HepG2 (cell line): ENCODE data around the gene CFL1. TPM values are rescaled to one million over a fixed set of nuclear protein-coding genes. Genes with fewer than 3 reads are reported as not detected.
A peak's percentile ranks its signal among the peaks of the same experiment; 100 is the strongest.
"Not testable (repeated sequence)": the region's sequence is repeated elsewhere in the genome, so short reads cannot be mapped to it uniquely, and the experiment has no call there.

Source experiments
- ATAC-seq: fragments of 200-7000 bp; cut with Tn5 transposase; 3 replicates; pipeline ENCODE4 v1.9.1; 2020; ENCODE audit warnings: mild to moderate bottlenecking, moderate library complexity
- BruUV-seq: library from RNA; stranded (reverse); fragments of 400-500 nt; replicated peaks from 2 replicates; lab custom pipeline; 2021; lab: Mats Ljungman, UMichigan
- CTCF ChIA-PET: fragments of 300-600 bp; formaldehyde crosslinking; extraction: SDS; loops from one replicate; lab custom pipeline; 2021; ENCODE audit warnings: low total read pairs, inconsistent platforms, low intra/inter-chr PET ratio; lab: Yijun Ruan, JAX
- POLR2A ChIA-PET: fragments of 350-600 bp; sonication (Branson Sonifier 250); formaldehyde crosslinking; loops from one replicate; lab custom pipeline; 2020; ENCODE audit warnings: antibody characterized with exemption, inconsistent platforms; lab: Yijun Ruan, JAX
- DNase-seq: peaks from one replicate; pipeline ENCODE4 v3.0.0-alpha.2; 2015; ENCODE audit warnings: low spot score
- FAIRE-seq: peaks from 3 replicates; lab custom pipeline; 2011; peaks lifted over from hg19 to GRCh38; lab: Jason Lieb, UNC
- H2AFZ ChIP-seq: one replicate; pipeline ENCODE4 v1.6.1; 2011; ENCODE audit warnings: low read length, inconsistent platforms
- H3K27ac ChIP-seq: fragments of 300-600 bp; 3 replicates; pipeline ENCODE4 v1.8.0; 2011; ENCODE audit warnings: mixed run types, mild to moderate bottlenecking, mixed read lengths, low read length, inconsistent platforms; ENCODE audit not compliant: insufficient read depth; ENCODE audit errors: extremely low read length
- H3K27me3 ChIP-seq, 2 experiments: fragments of 200-600 bp in 1 of 2; 2 replicates in 1 of 2; 3 replicates in 1 of 2; pipeline versions ENCODE4 v1.6.0 to v1.8.0; 2011; ENCODE audit warnings: low read length in 2 of 2, mild to moderate bottlenecking in 2 of 2, moderate library complexity in 2 of 2, inconsistent platforms in 1 of 2; ENCODE audit not compliant: insufficient read depth in 2 of 2, control insufficient read depth in 1 of 2
- H3K36me3 ChIP-seq, 2 experiments: fragments of 200-600 bp in 1 of 2; replicated peaks in 1 of 2; 2 replicates in 1 of 2; 3 replicates in 1 of 2; pipeline versions ENCODE4 v1.5.1 to v1.8.0; 2011; ENCODE audit warnings: low read length in 2 of 2, inconsistent platforms in 1 of 2; ENCODE audit not compliant: insufficient read depth in 2 of 2, control insufficient read depth in 1 of 2
- H3K4me1 ChIP-seq: 2 replicates; pipeline ENCODE4 v1.5.1; 2012; ENCODE audit warnings: low read length, inconsistent platforms; ENCODE audit not compliant: insufficient read depth
- H3K4me2 ChIP-seq: 2 replicates; pipeline ENCODE4 v1.6.0; 2011; ENCODE audit warnings: low read depth, low read length, inconsistent platforms
- H3K4me3 ChIP-seq, 3 experiments: fragments of 200-600 bp in 1 of 3; sonication (generic), shearing (Covaris generic) in 1 of 3; replicated peaks in 1 of 3; 2 replicates each; pipeline ENCODE4 v1.5.1; 2011 to 2016; ENCODE audit warnings: low read length in 3 of 3, inconsistent platforms in 2 of 3, low read depth in 2 of 3, mild to moderate bottlenecking in 2 of 3, control low read depth in 1 of 3, mixed read lengths in 1 of 3; ENCODE audit not compliant: insufficient read depth in 1 of 3
- H3K79me2 ChIP-seq: one replicate; pipeline ENCODE4 v1.6.1; 2011; ENCODE audit warnings: low read length, inconsistent platforms; ENCODE audit not compliant: insufficient read depth
- H3K9ac ChIP-seq: 2 replicates; pipeline ENCODE4 v1.6.0; 2011; ENCODE audit warnings: mild to moderate bottlenecking, low read depth, low read length, inconsistent platforms; ENCODE audit not compliant: insufficient read depth
- H3K9me3 ChIP-seq: 2 replicates; pipeline ENCODE4 v1.5.1; 2012; ENCODE audit warnings: mild to moderate bottlenecking, low read length
- H4K20me1 ChIP-seq: 2 replicates; pipeline ENCODE4 v1.6.0; 2011; ENCODE audit warnings: inconsistent platforms, mild to moderate bottlenecking, low read length, moderate library complexity; ENCODE audit not compliant: insufficient read depth
- FUBP1 ChIP-seq: sonication (generic); formaldehyde crosslinking; IDR thresholded peaks from 2 replicates; pipeline ENCODE4 v1.5.1; 2020; ENCODE audit warnings: missing genetic modification reagents, mild to moderate bottlenecking, borderline replicate concordance
- IRX3 ChIP-seq: sonication (generic); formaldehyde crosslinking; IDR thresholded peaks from 2 replicates; pipeline ENCODE4 v1.8.1; 2023; ENCODE audit warnings: mild to moderate bottlenecking, low read depth, missing genetic modification reagents, borderline replicate concordance
- POGK ChIP-seq: sonication (generic); formaldehyde crosslinking; conservative IDR thresholded peaks from 2 replicates; pipeline ENCODE4 v1.8.0; 2022; ENCODE audit warnings: mild to moderate bottlenecking, moderate library complexity, missing genetic modification reagents
- ZNF605 ChIP-seq: sonication (generic); formaldehyde crosslinking; IDR thresholded peaks from 2 replicates; pipeline ENCODE4 v1.8.0; 2022; ENCODE audit warnings: mild to moderate bottlenecking, missing genetic modification reagents
- ZNF775 ChIP-seq: sonication (generic); formaldehyde crosslinking; IDR thresholded peaks from 2 replicates; pipeline ENCODE4 v1.4.0; 2020; ENCODE audit warnings: missing genetic modification reagents, mild to moderate bottlenecking, moderate library complexity, borderline replicate concordance
- WGBS: methylation state at CpG from one replicate; pipeline ENCODE4 v1.1.6; 2017; ENCODE audit warnings: low lambda C conversion rate; 5-methylcytosine and 5-hydroxymethylcytosine counted together
- in situ Hi-C: cut with HindIII; loops from 2 replicates; pipeline ENCODE4 v1.10.0; 2017; ENCODE audit warnings: low pct_unique_long_range_greater_than_20kb; ENCODE audit not compliant: extremely low pct_ligation_motif_present
- intact Hi-C: fragments of 100-400 bp; cut with micrococcal nuclease; formaldehyde crosslinking; loops from one replicate; pipeline ENCODE4 v1.10.0; 2022; ENCODE audit not compliant: unreplicated experiment
- polyA plus RNA-seq, 8 experiments: library from polyadenylated mRNA; depleted of rRNA in 3 of 8; stranded (reverse) in 7 of 8; unstranded in 1 of 8; fragments of >200 nt; fragmentation: Illumina TruSeq in 4 of 8; extraction: Trizol in 4 of 8; gene quantifications; 2 replicates each; pipeline versions ENCODE4 v1.2.1 to v1.2.3, GENCODE V29; 2011 to 2016; ENCODE audit warnings: low read depth in 4 of 8, missing spikeins in 1 of 8, mixed read lengths in 1 of 8; ENCODE audit not compliant: insufficient read depth in 1 of 8
- total RNA-seq, 5 experiments: library from RNA; depleted of rRNA; stranded (reverse); fragments of >200 nt; fragmentation: Illumina TruSeq; extraction: Trizol; gene quantifications; 2 replicates each; pipeline ENCODE4 v1.2.3, GENCODE V29; 2016; ENCODE audit warnings: low read depth in 1 of 5
- TF ChIP-seq, protein P1 (sequence below): sonication (generic); formaldehyde crosslinking; IDR thresholded peaks from 2 replicates; pipeline ENCODE4 v1.5.0; 2020; ENCODE audit warnings: missing genetic modification reagents
- TF ChIP-seq, protein P2 (sequence below): sonication (generic); formaldehyde crosslinking; IDR thresholded peaks from 2 replicates; pipeline ENCODE4 v1.9.0; 2021; ENCODE audit warnings: missing genetic modification reagents, borderline replicate concordance

Gene CFL1
- total and polyA plus RNA-seq, 2 of the 13 experiments (the other 11 are each of a cell fraction or from before 2014, with no cell fraction given), result 379 to 383 TPM

DNA sequence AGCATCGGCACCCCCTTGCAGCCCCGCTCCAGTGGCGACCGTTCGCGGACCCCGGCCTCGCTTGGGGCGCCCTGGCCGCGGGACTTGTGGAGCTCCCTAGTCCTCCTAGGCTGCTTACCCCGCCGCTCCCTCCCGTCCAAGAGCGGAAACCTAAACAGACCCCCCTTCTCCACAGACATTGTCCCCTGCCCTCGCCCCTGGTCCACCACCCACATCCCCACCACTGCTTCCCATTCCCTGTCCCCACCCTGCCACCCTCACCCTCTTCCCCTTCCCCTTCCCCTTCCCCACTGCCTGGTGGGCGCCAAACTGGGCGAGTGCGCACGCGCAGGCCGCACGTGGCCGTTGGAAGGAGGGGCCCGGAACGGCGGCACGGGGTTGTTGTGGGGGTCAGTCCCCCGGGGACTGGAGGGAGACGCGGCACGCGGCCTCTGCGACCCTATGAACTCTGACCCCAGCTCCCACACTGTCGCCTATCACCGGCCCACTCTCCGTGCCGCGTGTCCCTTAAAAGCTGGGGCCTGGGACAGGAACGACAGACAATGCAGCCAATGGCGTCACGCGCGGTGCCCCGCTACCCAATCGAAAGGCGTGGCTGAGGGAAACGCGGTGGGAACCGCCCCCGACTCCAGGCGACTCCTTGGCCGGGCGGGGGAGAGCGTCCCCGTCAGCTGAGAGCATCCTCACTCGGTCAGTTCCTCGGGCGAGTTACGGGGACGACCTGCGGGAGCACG lies 24.5 kb downstream of the CFL1 start, which contains the start of gene SNX32 (continued):
- TF ChIP-seq ZNF605 (CRISPR knock-in tag), result no peak
- TF ChIP-seq, protein P1, sequence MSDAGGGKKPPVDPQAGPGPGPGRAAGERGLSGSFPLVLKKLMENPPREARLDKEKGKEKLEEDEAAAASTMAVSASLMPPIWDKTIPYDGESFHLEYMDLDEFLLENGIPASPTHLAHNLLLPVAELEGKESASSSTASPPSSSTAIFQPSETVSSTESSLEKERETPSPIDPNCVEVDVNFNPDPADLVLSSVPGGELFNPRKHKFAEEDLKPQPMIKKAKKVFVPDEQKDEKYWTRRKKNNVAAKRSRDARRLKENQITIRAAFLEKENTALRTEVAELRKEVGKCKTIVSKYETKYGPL, result no peak

DNA sequence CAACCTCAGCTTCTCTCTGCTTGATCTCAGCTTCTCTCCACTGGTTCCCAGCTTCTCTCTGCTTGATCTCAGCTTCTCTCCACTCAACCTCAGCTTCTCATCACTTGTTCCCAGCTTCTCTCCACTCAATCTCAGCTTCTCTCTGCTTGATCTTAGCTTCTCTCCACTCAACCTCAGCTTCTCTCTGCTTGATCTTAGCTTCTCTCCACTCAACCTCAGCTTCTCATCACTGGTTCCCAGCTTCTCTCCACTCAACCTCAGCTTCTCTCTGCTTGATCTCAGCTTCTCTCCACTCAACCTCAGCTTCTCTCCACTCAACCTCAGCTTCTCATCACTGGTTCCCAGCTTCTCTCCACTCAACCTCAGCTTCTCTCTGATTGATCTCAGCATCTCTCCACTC lies 25.7 kb downstream of the CFL1 start:
- intact Hi-C loops, H3K9me3 ChIP-seq, FAIRE-seq, H3K27ac ChIP-seq, ATAC-seq, H2AFZ ChIP-seq, H4K20me1 ChIP-seq, H3K4me3 ChIP-seq, H3K9ac ChIP-seq, H3K4me2 ChIP-seq, H3K79me2 ChIP-seq, H3K36me3 ChIP-seq, CTCF ChIA-PET, POLR2A ChIA-PET, in situ Hi-C loops, DNase-seq, BruUV-seq, H3K4me1 ChIP-seq: not testable (repeated sequence)
- peak; percentile 77; the same call in 1 of the 2 replicates for TF ChIP-seq ZNF775 (CRISPR knock-in tag)
- H3K27me3 ChIP-seq, result peaks cover 0 to 27% of the 10 kb centered on the region in 2 experiments; a peak in 1 of 5 replicates

- ChIA-PET POLR2A (no interaction called here), CTCF (no interaction called here)
- Histone ChIP-seq H3K4me1 (peaks cover 14% of the 10 kb centered on the region), H3K4me3 (no peak overlapping the region), H3K27me3 (peaks cover 0 to 22% of the 10 kb centered on the region in 2 experiments; a peak in 1 of 5 replicates), H3K9me3 (no peaks in the 10 kb centered on the region), H2AFZ (no peak overlapping the region), H3K27ac (no peak overlapping the region), H3K9ac (no peak overlapping the region), H3K79me2 (no peaks in the 10 kb centered on the region), H3K4me2 (no peak overlapping the region), H3K36me3 (no peaks in the 10 kb centered on the region), H4K20me1 (no peaks in the 10 kb centered on the region)
- no peak for ATAC-seq
- WGBS, result 24% methylated on average over 4 of the region's 4 CpGs
- no peak for FAIRE-seq
- DNase-seq, result no peak
- intact Hi-C loops, result no loop called here
- in situ Hi-C loops, result no loop called here
- BruUV-seq, result no TSS peak
- TF ChIP-seq FUBP1 (CRISPR knock-in tag) (no peak), POGK (no peak), IRX3 (CRISPR knock-in tag) (no peak)
- TF ChIP-seq, protein P2, sequence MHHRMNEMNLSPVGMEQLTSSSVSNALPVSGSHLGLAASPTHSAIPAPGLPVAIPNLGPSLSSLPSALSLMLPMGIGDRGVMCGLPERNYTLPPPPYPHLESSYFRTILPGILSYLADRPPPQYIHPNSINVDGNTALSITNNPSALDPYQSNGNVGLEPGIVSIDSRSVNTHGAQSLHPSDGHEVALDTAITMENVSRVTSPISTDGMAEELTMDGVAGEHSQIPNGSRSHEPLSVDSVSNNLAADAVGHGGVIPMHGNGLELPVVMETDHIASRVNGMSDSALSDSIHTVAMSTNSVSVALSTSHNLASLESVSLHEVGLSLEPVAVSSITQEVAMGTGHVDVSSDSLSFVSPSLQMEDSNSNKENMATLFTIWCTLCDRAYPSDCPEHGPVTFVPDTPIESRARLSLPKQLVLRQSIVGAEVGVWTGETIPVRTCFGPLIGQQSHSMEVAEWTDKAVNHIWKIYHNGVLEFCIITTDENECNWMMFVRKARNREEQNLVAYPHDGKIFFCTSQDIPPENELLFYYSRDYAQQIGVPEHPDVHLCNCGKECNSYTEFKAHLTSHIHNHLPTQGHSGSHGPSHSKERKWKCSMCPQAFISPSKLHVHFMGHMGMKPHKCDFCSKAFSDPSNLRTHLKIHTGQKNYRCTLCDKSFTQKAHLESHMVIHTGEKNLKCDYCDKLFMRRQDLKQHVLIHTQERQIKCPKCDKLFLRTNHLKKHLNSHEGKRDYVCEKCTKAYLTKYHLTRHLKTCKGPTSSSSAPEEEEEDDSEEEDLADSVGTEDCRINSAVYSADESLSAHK, result no peak
Measured at GRCh38 chr11:65829459-65829858, 28.5 kb downstream of the CFL1 start.
